Activated B cell treated with CpG ODN at 0.5 μM for 24 hours (primary cell): ENCODE results near the gene DCAKD. TPM values are rescaled to one million over a fixed set of nuclear protein-coding genes. Genes with fewer than 3 reads are reported as not detected.

Experiments used
- ATAC-seq: fragments of 200-7000 bp; cut with Tn5 transposase; one replicate; pipeline ENCODE4 v1.10.0; 2021; ENCODE audit warnings: low read depth, mild to moderate bottlenecking, moderate library complexity
- CTCF ChIA-PET: fragments of 350-600 bp; sonication (Branson Sonifier 250); formaldehyde crosslinking; loops from one replicate; lab custom pipeline; 2021; ENCODE audit warnings: antibody characterized with exemption; lab: Charles Lee
- POLR2A ChIA-PET: fragments of 350-600 bp; sonication (Branson Sonifier 250); formaldehyde crosslinking; loops from one replicate; lab custom pipeline; 2021; ENCODE audit warnings: antibody characterized with exemption; lab: Charles Lee
- DNase-seq: peaks from one replicate; pipeline ENCODE4 v3.0.0; 2022
- H3K27ac Mint-ChIP-seq: one replicate; pipeline ENCODE4 v1.8.0; 2020; ENCODE audit warnings: mixed read lengths
- H3K27me3 Mint-ChIP-seq: one replicate; pipeline ENCODE4 v1.8.0; 2021; ENCODE audit warnings: mixed read lengths
- H3K36me3 Mint-ChIP-seq: one replicate; pipeline ENCODE4 v1.8.0; 2021; ENCODE audit warnings: low read depth, mixed read lengths
- H3K4me1 Mint-ChIP-seq: one replicate; pipeline ENCODE4 v1.8.0; 2021; ENCODE audit warnings: mixed read lengths
- H3K4me3 Mint-ChIP-seq: one replicate; pipeline ENCODE4 v1.8.0; 2020; ENCODE audit warnings: mild to moderate bottlenecking, mixed read lengths
- H3K9me3 Mint-ChIP-seq: one replicate; pipeline ENCODE4 v1.8.0; 2020; ENCODE audit warnings: mixed read lengths
- intact Hi-C: fragments of 100-400 bp; cut with micrococcal nuclease; formaldehyde crosslinking; loops from one replicate; pipeline ENCODE4 v1.15.1; 2024
- total RNA-seq: library from RNA; stranded (reverse); gene quantifications from 2 replicates; pipeline ENCODE4 v1.2.3, GENCODE V29; 2022
- TF ChIP-seq, protein P1 (sequence below): fragments of 200-600 bp; IDR thresholded peaks from one replicate; pipeline ENCODE4 v1.8.0; 2022; ENCODE audit warnings: antibody characterized with exemption, mild to moderate bottlenecking

The DCAKD gene
- total RNA-seq, 1 donor from 2014 or later, result 15.6 TPM

DNA sequence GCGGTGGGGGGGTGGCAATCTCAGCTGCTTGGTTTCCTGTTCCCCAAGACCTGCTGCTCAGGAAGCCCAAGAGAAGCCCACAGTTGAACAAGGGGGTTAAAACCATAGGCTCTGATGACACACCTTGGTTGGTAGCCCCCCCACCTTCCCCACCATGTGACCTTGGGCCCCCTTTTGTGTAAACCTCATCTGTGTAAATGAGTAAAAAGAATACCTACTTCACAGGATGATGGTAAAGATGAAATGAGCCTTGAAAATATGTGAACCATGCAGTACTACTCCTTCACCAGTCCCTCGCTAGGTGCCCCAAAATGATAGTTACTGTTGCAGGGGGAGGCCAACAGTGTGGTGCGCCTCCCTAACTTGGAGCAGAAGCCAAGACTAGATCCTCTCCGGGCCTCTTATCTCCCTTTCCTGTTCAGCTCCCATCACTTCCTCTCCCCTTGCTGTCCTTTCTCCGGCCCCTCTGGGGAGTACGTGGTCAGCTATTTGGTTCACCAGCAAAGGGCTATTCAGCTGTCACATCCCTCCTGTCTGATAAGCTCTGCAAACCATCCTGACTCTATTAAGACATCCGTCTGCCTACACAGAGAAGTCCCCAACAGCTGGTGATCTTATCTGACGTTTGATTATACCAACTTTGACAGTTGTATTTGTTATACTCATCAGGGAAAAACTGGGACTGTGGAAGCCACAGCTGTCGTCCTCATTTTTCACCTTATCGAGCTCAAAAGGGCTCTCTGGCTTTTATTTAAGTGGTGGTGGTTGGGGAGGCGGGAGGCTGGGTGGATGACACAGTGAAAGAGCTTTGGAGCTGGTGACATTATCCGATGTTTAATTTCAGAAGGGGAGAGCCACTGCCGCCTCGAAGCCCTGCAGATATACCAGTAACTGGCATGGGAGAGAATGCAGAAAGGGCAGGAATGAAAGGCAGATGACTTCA, 19.9 kb downstream of the DCAKD start:
- no peak for DNase-seq
- Mint-ChIP-seq H3K36me3 (peaks cover 46% of the 10 kb centered on the region), H3K4me3 (no peak overlapping the region)

DNA sequence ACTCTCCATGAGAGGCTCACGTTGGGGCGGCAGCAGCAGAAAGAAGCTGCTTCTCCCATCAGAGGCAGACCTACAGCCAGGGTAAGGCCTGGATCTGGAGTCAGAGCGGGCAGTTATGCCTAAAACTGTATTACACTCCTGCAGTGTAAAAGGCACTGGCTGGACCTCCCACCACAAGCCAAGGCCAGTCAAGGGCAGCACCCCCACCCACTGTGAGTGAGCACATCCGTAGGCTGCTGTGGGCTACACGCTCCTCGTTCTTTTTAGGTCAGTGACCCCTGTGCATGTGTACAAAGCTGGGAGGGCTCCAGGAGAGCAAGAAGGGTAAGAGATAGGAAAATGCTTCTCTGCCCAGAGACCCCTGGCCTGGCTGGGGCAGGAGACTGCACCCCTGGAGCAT, 20.7 kb downstream of the DCAKD start:
- intact Hi-C loops, result no loop called here
- POLR2A ChIA-PET, result no interaction called here
- H3K36me3 Mint-ChIP-seq, result peaks cover 46% of the 10 kb centered on the region

More for the DNA sequence above, 19.9 kb downstream of the DCAKD start:
- ChIA-PET CTCF (no interaction called here), POLR2A (no interaction called here)
- peaks cover 6% of the 10 kb centered on the region for H3K4me1 Mint-ChIP-seq
- no peak overlapping the region for H3K27ac Mint-ChIP-seq
- no peak for ATAC-seq
- intact Hi-C loops, result no loop called here
- no peaks in the 10 kb centered on the region for H3K27me3 Mint-ChIP-seq
- H3K9me3 Mint-ChIP-seq, result no peaks in the 10 kb centered on the region
- TF ChIP-seq, protein P1, sequence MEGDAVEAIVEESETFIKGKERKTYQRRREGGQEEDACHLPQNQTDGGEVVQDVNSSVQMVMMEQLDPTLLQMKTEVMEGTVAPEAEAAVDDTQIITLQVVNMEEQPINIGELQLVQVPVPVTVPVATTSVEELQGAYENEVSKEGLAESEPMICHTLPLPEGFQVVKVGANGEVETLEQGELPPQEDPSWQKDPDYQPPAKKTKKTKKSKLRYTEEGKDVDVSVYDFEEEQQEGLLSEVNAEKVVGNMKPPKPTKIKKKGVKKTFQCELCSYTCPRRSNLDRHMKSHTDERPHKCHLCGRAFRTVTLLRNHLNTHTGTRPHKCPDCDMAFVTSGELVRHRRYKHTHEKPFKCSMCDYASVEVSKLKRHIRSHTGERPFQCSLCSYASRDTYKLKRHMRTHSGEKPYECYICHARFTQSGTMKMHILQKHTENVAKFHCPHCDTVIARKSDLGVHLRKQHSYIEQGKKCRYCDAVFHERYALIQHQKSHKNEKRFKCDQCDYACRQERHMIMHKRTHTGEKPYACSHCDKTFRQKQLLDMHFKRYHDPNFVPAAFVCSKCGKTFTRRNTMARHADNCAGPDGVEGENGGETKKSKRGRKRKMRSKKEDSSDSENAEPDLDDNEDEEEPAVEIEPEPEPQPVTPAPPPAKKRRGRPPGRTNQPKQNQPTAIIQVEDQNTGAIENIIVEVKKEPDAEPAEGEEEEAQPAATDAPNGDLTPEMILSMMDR, result no peak

DNA sequence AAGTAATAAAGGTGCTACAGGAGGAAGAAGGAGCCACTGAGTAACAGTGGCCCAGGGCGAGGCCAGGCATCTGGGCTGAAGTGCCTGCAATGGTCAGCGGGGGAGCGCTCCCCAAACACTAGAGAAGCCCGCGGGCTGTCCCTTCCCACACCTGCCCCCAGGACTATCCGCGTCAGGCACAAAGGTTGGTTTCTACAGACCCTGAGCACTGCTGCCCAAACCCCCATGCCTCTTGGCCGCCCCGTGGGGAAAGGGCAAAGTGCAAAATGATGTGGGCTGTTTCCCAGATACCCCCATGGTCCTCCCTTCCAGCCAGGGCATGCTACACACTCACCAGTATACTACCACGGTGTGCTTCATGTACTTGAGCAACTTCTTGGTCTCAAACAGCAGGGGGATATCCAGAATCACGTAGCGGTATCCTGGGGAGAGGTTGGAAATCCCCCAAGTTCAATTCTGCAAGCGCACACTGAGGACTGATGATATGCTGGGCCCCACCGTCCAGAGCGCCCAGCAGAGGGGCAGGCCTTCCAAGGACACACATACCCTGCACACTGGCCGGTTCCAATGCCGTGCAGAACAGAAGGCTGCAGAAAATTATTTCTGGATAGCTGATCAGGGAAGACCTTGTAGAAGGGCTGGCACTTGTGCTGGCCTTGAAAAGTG, 21.5 kb downstream of the DCAKD start:
- Mint-ChIP-seq H3K4me3 (no peak overlapping the region), H3K36me3 (peaks cover 46% of the 10 kb centered on the region), H3K27ac (no peak overlapping the region), H3K9me3 (no peaks in the 10 kb centered on the region), H3K4me1 (peaks cover 6% of the 10 kb centered on the region), H3K27me3 (no peaks in the 10 kb centered on the region)
- CTCF ChIA-PET, result no interaction called here
- intact Hi-C loops, result no loop called here
- DNase-seq, result no peak
- POLR2A ChIA-PET, result no interaction called here
- ATAC-seq, result peak; percentile 52
- TF ChIP-seq, protein P1, result no peak

More for the DNA sequence above, 20.7 kb downstream of the DCAKD start:
- Mint-ChIP-seq H3K4me3 (no peak overlapping the region), H3K27ac (no peak overlapping the region), H3K9me3 (no peaks in the 10 kb centered on the region), H3K4me1 (peaks cover 6% of the 10 kb centered on the region), H3K27me3 (no peaks in the 10 kb centered on the region)
- ATAC-seq, result no peak
- CTCF ChIA-PET, result no interaction called here
- TF ChIP-seq, protein P1, result no peak
- no peak for DNase-seq

DNA sequence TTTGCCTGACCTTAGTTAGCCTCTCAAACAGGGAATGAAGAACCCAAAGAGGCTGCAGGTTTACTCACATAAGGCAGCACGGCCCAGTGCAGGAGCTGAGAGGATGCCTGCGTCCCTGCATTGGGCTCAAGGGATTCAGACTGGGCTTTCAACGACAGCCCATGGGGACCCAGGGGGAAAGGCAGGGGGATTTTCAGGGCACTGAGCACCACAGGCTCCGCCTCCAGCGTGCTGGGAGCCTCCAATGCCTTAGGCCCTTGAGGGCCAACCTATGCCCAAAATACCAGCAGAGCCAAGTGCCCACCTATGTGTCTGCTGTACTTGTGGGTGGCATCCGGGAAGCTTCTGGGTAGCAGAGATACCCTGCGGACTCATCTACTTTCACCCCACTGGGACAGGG, 22.3 kb downstream of the DCAKD start:
- H3K27me3 Mint-ChIP-seq, result no peaks in the 10 kb centered on the region
- peaks cover 6% of the 10 kb centered on the region for H3K4me1 Mint-ChIP-seq
- POLR2A ChIA-PET, result no interaction called here
- intact Hi-C loops, result no loop called here
- H3K36me3 Mint-ChIP-seq, result peaks cover 40% of the 10 kb centered on the region
- TF ChIP-seq, protein P1, result no peak
- ATAC-seq (peak; percentile 61), DNase-seq (no peak)
- no peaks in the 10 kb centered on the region for H3K9me3 Mint-ChIP-seq
- H3K27ac Mint-ChIP-seq, result no peak overlapping the region
- CTCF ChIA-PET, result no interaction called here
- no peak overlapping the region for H3K4me3 Mint-ChIP-seq
